ENCODE data around the gene ADGRV1. TPM values are rescaled to one million over a fixed set of nuclear protein-coding genes. Genes with fewer than 3 reads are reported as not detected.

ADGRV1 gene
- total and polyA plus RNA-seq, 7 experiments from 2014 or later, result 0.32 to 1.1 TPM; not detected in 5

DNA sequence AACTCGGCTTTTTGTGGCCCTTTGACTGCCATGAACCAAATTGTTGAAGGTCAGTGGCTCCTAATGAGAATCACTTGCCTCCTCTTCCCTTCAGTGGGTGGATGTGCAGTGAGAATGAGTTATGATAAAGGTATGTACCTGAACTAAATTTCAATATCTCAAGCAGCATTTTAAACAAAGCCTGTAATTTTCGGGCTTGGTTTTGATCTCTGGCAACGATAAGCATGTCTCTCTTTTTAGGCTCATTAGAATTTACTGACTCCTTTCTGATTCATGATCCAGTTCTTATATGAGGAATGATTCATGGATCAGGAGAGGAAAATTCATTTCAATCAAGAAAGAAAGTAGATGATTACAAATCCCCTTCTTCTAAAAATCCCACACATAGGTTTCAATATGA, 519.0 kb downstream of the ADGRV1 start:
- intact Hi-C loops (cut with micrococcal nuclease), result no loop called here
- Histone ChIP-seq H3K36me3 (ENCODE audit: control insufficient read depth in 2 of 3, insufficient read depth in 3 of 3, low read length in 3 of 3) (no peaks in the 10 kb centered on the region), H3K4me3 (ENCODE audit: low read length) (no peak overlapping the region), H3K27me3 (ENCODE audit: control insufficient read depth in 2 of 2, insufficient read depth in 2 of 2, low read length in 2 of 2) (no peaks in the 10 kb centered on the region), H3K9me3 (ENCODE audit: control insufficient read depth in 2 of 3, low read length in 3 of 3) (no peaks in the 10 kb centered on the region), H3K4me1 (ENCODE audit: control insufficient read depth in 2 of 2, insufficient read depth in 2 of 2, low read length in 2 of 2) (no peaks in the 10 kb centered on the region), H3K27ac (ENCODE audit: low read depth, low read length) (no peak overlapping the region)
- H3K4me3 Mint-ChIP-seq, result no peak overlapping the region
- H3K9me3 Mint-ChIP-seq, result peaks cover 0 to 2% (median 0%) of the 10 kb centered on the region in 11 donors
- DNase-seq, result no peak
- no peak overlapping the region for H3K27ac Mint-ChIP-seq
- POLR2A ChIA-PET, result no interaction called here
- H3K27me3 Mint-ChIP-seq, result peaks cover 0 to 9% (median under 1%) of the 10 kb centered on the region in 5 donors
- CTCF ChIA-PET, result no interaction called here
- H3K4me1 Mint-ChIP-seq, result no peaks in the 10 kb centered on the region
- ATAC-seq, result no peak
- H3K36me3 Mint-ChIP-seq, result no peaks in the 10 kb centered on the region

DNA sequence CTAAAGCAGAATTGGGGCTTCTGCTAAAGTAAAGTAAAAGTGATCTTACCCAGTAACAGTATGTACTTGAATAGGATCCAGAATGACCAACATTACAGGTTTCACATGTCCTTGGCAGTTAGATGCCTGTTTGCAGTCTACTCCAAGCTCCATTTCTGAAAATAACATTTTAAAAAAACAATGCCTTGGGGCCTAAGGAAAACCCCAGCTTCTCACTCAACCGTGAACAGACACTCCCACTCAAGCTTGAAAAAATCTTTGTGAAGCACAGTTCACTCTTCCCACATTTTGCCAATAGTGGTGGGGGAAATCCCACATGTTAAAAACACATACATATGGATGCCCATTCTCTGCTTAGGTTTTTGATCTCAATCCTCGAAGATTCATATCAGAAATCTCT, 520.4 kb downstream of the ADGRV1 start:
- Histone ChIP-seq H3K36me3 (ENCODE audit: control insufficient read depth in 2 of 3, insufficient read depth in 3 of 3, low read length in 3 of 3) (no peaks in the 10 kb centered on the region), H3K4me1 (ENCODE audit: control insufficient read depth in 2 of 2, insufficient read depth in 2 of 2, low read length in 2 of 2) (no peaks in the 10 kb centered on the region), H3K9me3 (ENCODE audit: control insufficient read depth in 2 of 3, low read length in 3 of 3) (no peaks in the 10 kb centered on the region), H3K27ac (ENCODE audit: low read depth, low read length) (no peak overlapping the region), H3K4me3 (ENCODE audit: low read length) (no peak overlapping the region), H3K27me3 (ENCODE audit: control insufficient read depth in 2 of 2, insufficient read depth in 2 of 2, low read length in 2 of 2) (no peaks in the 10 kb centered on the region)
- CTCF ChIA-PET, result no interaction called here
- DNase-seq (no peak), ATAC-seq (no peak)
- Mint-ChIP-seq H3K27me3 (peaks cover 2 to 8% (median 4%) of the 10 kb centered on the region in 5 donors), H3K36me3 (no peaks in the 10 kb centered on the region), H3K4me1 (no peaks in the 10 kb centered on the region), H3K27ac (no peak overlapping the region), H3K4me3 (no peak overlapping the region), H3K9me3 (peaks cover 0 to 2% (median 0%) of the 10 kb centered on the region in 11 donors)
- intact Hi-C loops (cut with micrococcal nuclease), result no loop called here
- POLR2A ChIA-PET, result interaction anchor here (0.7 kb wide), 1 partner anchor 12 kb away, joined by 3 read pairs; no protein-coding TSS in a partner anchor

GRCh38 chr5:91089758-91090157, 531.2 kb downstream of the ADGRV1 start:
- no peak overlapping the region for H3K27ac ChIP-seq (ENCODE audit: low read depth, low read length)
- H3K4me1 ChIP-seq (ENCODE audit: control insufficient read depth in 2 of 2, insufficient read depth in 2 of 2, low read length in 2 of 2), result no peaks in the 10 kb centered on the region
- ChIA-PET CTCF (no interaction called here), POLR2A (no interaction called here)
- no peak for ATAC-seq
- Mint-ChIP-seq H3K4me3 (no peak overlapping the region), H3K36me3 (no peaks in the 10 kb centered on the region), H3K27me3 (peaks cover 0 to 12% (median 5%) of the 10 kb centered on the region in 5 donors), H3K4me1 (no peaks in the 10 kb centered on the region), H3K27ac (no peak overlapping the region), H3K9me3 (no peaks in the 10 kb centered on the region)
- H3K27me3 ChIP-seq (ENCODE audit: control insufficient read depth in 2 of 2, insufficient read depth in 2 of 2, low read length in 2 of 2), result no peaks in the 10 kb centered on the region
- DNase-seq, result no peak
- no peaks in the 10 kb centered on the region for H3K9me3 ChIP-seq (ENCODE audit: control insufficient read depth in 2 of 3, low read length in 3 of 3)
- intact Hi-C loops (cut with micrococcal nuclease), result no loop called here
- H3K36me3 ChIP-seq (ENCODE audit: control insufficient read depth in 2 of 3, insufficient read depth in 3 of 3, low read length in 3 of 3), result no peaks in the 10 kb centered on the region
- H3K4me3 ChIP-seq (ENCODE audit: low read length), result no peak overlapping the region

GRCh38 chr5:91090995-91091394, 532.4 kb downstream of the ADGRV1 start:
- H3K4me3 ChIP-seq (ENCODE audit: low read length), result no peak overlapping the region
- no peaks in the 10 kb centered on the region for H3K36me3 ChIP-seq (ENCODE audit: control insufficient read depth in 2 of 3, insufficient read depth in 3 of 3, low read length in 3 of 3)
- Mint-ChIP-seq H3K27me3 (peaks cover 0 to 12% (median 5%) of the 10 kb centered on the region in 5 donors), H3K9me3 (no peaks in the 10 kb centered on the region), H3K27ac (no peak overlapping the region), H3K36me3 (no peaks in the 10 kb centered on the region), H3K4me3 (no peak overlapping the region), H3K4me1 (no peaks in the 10 kb centered on the region)
- ATAC-seq (no peak), DNase-seq (no peak)
- intact Hi-C loops (cut with micrococcal nuclease), result no loop called here
- ChIA-PET POLR2A (interaction anchor here (0.6 kb wide), 1 partner anchor 12 kb away, joined by 3 read pairs; no protein-coding TSS in a partner anchor), CTCF (no interaction called here)
- no peak overlapping the region for H3K27ac ChIP-seq (ENCODE audit: low read depth, low read length)
- no peaks in the 10 kb centered on the region for H3K4me1 ChIP-seq (ENCODE audit: control insufficient read depth in 2 of 2, insufficient read depth in 2 of 2, low read length in 2 of 2)
- H3K9me3 ChIP-seq (ENCODE audit: control insufficient read depth in 2 of 3, low read length in 3 of 3), result no peaks in the 10 kb centered on the region
- H3K27me3 ChIP-seq (ENCODE audit: control insufficient read depth in 2 of 2, insufficient read depth in 2 of 2, low read length in 2 of 2), result no peaks in the 10 kb centered on the region

- intact Hi-C loops (cut with micrococcal nuclease), result no loop called here
- Mint-ChIP-seq H3K27ac (no peak overlapping the region), H3K27me3 (peaks cover 0 to 12% (median 5%) of the 10 kb centered on the region in 5 donors)
These were observed 533.1 kb downstream of the ADGRV1 start for GRCh38 chr5:91091471-91092234.

GRCh38 chr5:91092859-91093783, 534.5 kb downstream of the ADGRV1 start:
- no peaks in the 10 kb centered on the region for H3K4me1 Mint-ChIP-seq
- ATAC-seq (no peak), DNase-seq (no peak)
- no peaks in the 10 kb centered on the region for H3K9me3 Mint-ChIP-seq
- intact Hi-C loops (cut with micrococcal nuclease), result no loop called here
- H3K9me3 ChIP-seq (ENCODE audit: control insufficient read depth in 2 of 3, low read length in 3 of 3), result no peaks in the 10 kb centered on the region
- H3K27me3 ChIP-seq (ENCODE audit: control insufficient read depth in 2 of 2, insufficient read depth in 2 of 2, low read length in 2 of 2), result no peaks in the 10 kb centered on the region
- no peaks in the 10 kb centered on the region for H3K36me3 Mint-ChIP-seq
- no peak overlapping the region for H3K4me3 Mint-ChIP-seq
- peaks cover 0 to 17% (median 5%) of the 10 kb centered on the region in 5 donors for H3K27me3 Mint-ChIP-seq
- CTCF ChIA-PET, result interaction anchor here (0.7 kb wide), 1 partner anchor 225 kb away, joined by 3 read pairs; no protein-coding TSS in a partner anchor
- no peak overlapping the region for H3K4me3 ChIP-seq (ENCODE audit: low read length)
- H3K27ac ChIP-seq (ENCODE audit: low read depth, low read length), result no peak overlapping the region
- POLR2A ChIA-PET, result no interaction called here
- H3K27ac Mint-ChIP-seq, result no peak overlapping the region
- H3K4me1 ChIP-seq (ENCODE audit: control insufficient read depth in 2 of 2, insufficient read depth in 2 of 2, low read length in 2 of 2), result no peaks in the 10 kb centered on the region
- no peaks in the 10 kb centered on the region for H3K36me3 ChIP-seq (ENCODE audit: control insufficient read depth in 2 of 3, insufficient read depth in 3 of 3, low read length in 3 of 3)

More at GRCh38 chr5:91091471-91092234, 533.1 kb downstream of the ADGRV1 start:
- Histone ChIP-seq H3K27me3 (ENCODE audit: control insufficient read depth in 2 of 2, insufficient read depth in 2 of 2, low read length in 2 of 2) (no peaks in the 10 kb centered on the region), H3K36me3 (ENCODE audit: control insufficient read depth in 2 of 3, insufficient read depth in 3 of 3, low read length in 3 of 3) (no peaks in the 10 kb centered on the region), H3K4me1 (ENCODE audit: control insufficient read depth in 2 of 2, insufficient read depth in 2 of 2, low read length in 2 of 2) (no peaks in the 10 kb centered on the region), H3K9me3 (ENCODE audit: control insufficient read depth in 2 of 3, low read length in 3 of 3) (no peaks in the 10 kb centered on the region), H3K4me3 (ENCODE audit: low read length) (no peak overlapping the region), H3K27ac (ENCODE audit: low read depth, low read length) (no peak overlapping the region)
- Mint-ChIP-seq H3K9me3 (no peaks in the 10 kb centered on the region), H3K36me3 (no peaks in the 10 kb centered on the region), H3K4me1 (no peaks in the 10 kb centered on the region), H3K4me3 (no peak overlapping the region)
- ChIA-PET CTCF (no interaction called here), POLR2A (interaction anchor here (0.6 kb wide), 1 partner anchor 13 kb away, joined by 3 read pairs; no protein-coding TSS in a partner anchor)
- DNase-seq, result no peak
- ATAC-seq, result no peak

Measured in naive thymus-derived CD4-positive, alpha-beta T cell (primary cell).